ENCODE results near the gene GCFC2. TPM values are rescaled to one million over a fixed set of nuclear protein-coding genes. Genes with fewer than 3 reads are reported as not detected.

Gene GCFC2
- total RNA-seq, 1 donor from 2014 or later: 13.0 TPM

DNA sequence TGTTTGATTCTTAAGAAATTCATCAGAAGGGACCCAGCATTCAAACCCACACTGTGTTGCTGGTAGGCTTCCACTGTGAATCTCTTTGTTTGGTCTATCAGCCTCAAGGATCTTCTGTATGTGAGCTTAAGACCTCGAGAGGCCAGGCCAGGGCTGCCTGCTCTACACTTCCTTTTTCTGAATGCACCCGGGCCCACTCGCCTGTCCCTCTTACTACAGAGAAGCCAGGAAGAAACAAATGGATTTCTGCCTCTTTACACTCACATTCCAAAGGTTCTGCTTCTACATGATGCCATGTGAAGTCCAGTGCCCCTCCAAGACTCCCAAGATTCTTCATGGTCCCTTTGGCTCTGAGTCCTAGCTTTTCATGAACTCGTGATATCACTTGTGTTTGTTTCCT is 89.5 kb downstream of the GCFC2 start:
- TF ChIP-seq, protein P1, sequence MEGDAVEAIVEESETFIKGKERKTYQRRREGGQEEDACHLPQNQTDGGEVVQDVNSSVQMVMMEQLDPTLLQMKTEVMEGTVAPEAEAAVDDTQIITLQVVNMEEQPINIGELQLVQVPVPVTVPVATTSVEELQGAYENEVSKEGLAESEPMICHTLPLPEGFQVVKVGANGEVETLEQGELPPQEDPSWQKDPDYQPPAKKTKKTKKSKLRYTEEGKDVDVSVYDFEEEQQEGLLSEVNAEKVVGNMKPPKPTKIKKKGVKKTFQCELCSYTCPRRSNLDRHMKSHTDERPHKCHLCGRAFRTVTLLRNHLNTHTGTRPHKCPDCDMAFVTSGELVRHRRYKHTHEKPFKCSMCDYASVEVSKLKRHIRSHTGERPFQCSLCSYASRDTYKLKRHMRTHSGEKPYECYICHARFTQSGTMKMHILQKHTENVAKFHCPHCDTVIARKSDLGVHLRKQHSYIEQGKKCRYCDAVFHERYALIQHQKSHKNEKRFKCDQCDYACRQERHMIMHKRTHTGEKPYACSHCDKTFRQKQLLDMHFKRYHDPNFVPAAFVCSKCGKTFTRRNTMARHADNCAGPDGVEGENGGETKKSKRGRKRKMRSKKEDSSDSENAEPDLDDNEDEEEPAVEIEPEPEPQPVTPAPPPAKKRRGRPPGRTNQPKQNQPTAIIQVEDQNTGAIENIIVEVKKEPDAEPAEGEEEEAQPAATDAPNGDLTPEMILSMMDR (IDR thresholded peaks at IDR 0.05; ENCODE audit: unreplicated experiment): no peak
- no peak overlapping the region for H3K4me3 Mint-ChIP-seq (ENCODE audit: unreplicated experiment)
- no peaks in the 10 kb centered on the region for H3K27me3 Mint-ChIP-seq (ENCODE audit: unreplicated experiment)
- H3K36me3 Mint-ChIP-seq (ENCODE audit: low read depth, unreplicated experiment): peaks cover 4% of the 10 kb centered on the region
- H3K27ac Mint-ChIP-seq (ENCODE audit: unreplicated experiment): no peak overlapping the region
- no peaks in the 10 kb centered on the region for H3K9me3 Mint-ChIP-seq (ENCODE audit: unreplicated experiment)
- no peak for DNase-seq (ENCODE audit: low spot score)
- no peaks in the 10 kb centered on the region for H3K4me1 Mint-ChIP-seq (ENCODE audit: unreplicated experiment)

DNA sequence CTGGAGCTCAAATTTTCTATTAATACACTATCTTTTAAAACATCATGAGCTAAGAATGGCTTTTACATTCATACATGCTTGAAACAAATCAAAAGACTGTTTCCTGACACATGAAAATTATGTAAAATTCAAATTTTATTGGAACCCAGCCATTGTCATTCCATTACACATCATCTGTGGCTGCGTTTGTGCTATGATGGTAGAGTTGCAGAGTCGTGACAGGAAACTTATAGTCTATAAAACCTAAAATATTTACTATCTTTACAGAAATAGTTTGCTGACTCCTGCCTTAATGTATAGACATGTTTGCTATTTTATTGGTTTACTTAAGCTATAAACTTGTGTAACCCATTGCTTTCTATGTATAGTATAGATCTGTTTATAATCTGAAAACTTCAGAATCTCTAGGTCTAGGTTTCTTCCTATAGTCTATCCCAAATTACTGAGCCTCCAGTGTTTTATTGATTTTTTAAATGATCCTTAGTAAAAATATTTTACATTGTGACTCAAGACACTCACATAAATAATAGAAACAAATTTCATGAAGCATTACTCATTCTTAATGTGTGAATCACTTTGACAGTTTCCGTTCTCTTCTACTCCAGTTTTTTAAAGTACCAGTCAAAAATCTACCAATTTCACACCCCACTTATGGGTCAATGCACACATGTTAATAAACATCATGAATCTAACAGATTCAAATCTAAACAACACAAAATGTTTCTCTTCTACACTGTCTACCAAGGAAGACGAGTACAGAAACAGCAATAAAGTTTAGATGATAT is 90.6 kb downstream of the GCFC2 start:
- no peaks in the 10 kb centered on the region for H3K27me3 Mint-ChIP-seq (ENCODE audit: unreplicated experiment)
- no peaks in the 10 kb centered on the region for H3K9me3 Mint-ChIP-seq (ENCODE audit: unreplicated experiment)
- no peak overlapping the region for H3K27ac Mint-ChIP-seq (ENCODE audit: unreplicated experiment)
- H3K36me3 Mint-ChIP-seq (ENCODE audit: low read depth, unreplicated experiment): peaks cover 4% of the 10 kb centered on the region
- DNase-seq (ENCODE audit: low spot score): no peak
- H3K4me3 Mint-ChIP-seq (ENCODE audit: unreplicated experiment): no peak overlapping the region
- TF ChIP-seq, protein P1 (IDR thresholded peaks at IDR 0.05; ENCODE audit: unreplicated experiment): no peak
- H3K4me1 Mint-ChIP-seq (ENCODE audit: unreplicated experiment): no peaks in the 10 kb centered on the region

DNA sequence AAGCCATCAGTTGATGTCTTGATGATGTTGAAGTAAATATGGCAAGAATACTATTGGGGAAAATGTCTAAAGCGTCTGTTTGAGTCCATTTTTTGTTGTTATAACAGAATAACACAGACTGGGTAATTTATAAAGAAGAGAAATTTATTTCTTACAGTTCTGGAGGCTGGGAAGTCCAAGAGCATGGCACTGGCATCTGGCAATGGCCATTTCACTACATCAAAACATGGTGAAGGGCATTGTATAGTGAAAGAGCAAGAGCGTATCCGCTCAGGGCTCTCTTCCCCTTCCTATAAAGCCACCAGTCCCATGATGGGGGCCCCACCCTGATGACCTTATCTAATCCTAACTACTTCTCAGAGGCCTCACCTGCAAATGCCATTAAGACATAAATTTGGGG is 93.8 kb downstream of the GCFC2 start:
- Mint-ChIP-seq H3K4me1 (ENCODE audit: unreplicated experiment) (peaks cover 6% of the 10 kb centered on the region), H3K36me3 (ENCODE audit: low read depth, unreplicated experiment) (peaks cover 4% of the 10 kb centered on the region), H3K27ac (ENCODE audit: unreplicated experiment) (no peak overlapping the region), H3K27me3 (ENCODE audit: unreplicated experiment) (peaks cover 1% of the 10 kb centered on the region), H3K9me3 (ENCODE audit: unreplicated experiment) (no peaks in the 10 kb centered on the region), H3K4me3 (ENCODE audit: unreplicated experiment) (no peak overlapping the region)
- TF ChIP-seq, protein P1 (IDR thresholded peaks at IDR 0.05; ENCODE audit: unreplicated experiment): no peak
- no peak for DNase-seq (ENCODE audit: low spot score)

DNA sequence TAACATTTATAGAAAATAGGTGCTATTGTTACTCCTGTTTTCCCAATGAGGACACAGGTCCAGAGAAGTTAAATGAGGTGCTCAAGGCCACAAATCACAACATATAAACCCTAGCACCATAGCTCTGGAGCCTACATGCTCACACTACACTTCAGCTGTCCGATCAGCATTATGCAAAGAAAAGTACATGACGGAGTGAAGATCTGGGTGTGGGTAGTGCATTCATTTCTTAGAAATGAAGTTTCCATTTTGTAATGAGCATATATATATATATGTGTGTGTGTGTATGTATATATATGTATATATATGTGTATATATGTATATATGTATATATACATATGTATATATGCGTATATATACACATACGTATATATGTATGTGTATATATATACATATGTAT is 94.3 kb downstream of the GCFC2 start:
- H3K27me3 Mint-ChIP-seq (ENCODE audit: unreplicated experiment): peaks cover 1% of the 10 kb centered on the region

DNA sequence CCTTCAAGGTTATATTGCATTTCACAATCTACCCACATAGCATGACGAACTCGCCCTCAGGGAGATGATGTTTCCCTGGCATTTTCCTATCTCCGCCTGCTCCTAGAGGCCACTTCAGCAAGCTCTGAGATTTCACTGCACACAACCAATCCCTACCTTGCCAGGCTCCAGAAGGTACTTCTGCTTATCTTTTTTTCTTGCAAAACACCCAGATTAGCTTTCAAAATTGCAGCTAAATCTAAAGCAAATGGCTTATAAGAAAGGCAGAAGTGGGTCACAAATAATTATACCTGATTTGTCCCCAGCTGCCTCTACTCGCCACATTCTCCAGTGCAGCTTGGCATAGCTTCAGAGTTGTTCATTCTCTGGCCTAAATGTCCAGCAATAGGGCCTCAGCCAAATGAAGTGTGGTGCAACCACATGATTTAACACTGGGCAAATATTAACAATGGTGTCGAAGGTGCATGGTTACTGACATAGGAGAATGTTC is 96.5 kb downstream of the GCFC2 start:
- Mint-ChIP-seq H3K36me3 (ENCODE audit: low read depth, unreplicated experiment) (peaks cover 4% of the 10 kb centered on the region), H3K27ac (ENCODE audit: unreplicated experiment) (no peak overlapping the region), H3K4me3 (ENCODE audit: unreplicated experiment) (no peak overlapping the region), H3K9me3 (ENCODE audit: unreplicated experiment) (no peaks in the 10 kb centered on the region), H3K4me1 (ENCODE audit: unreplicated experiment) (peaks cover 6% of the 10 kb centered on the region), H3K27me3 (ENCODE audit: unreplicated experiment) (peaks cover 1% of the 10 kb centered on the region)
- no peak for DNase-seq (ENCODE audit: low spot score)
- TF ChIP-seq, protein P1 (IDR thresholded peaks at IDR 0.05; ENCODE audit: unreplicated experiment): no peak

More for the DNA sequence above, 94.3 kb downstream of the GCFC2 start:
- TF ChIP-seq, protein P1 (IDR thresholded peaks at IDR 0.05; ENCODE audit: unreplicated experiment): no peak
- Mint-ChIP-seq H3K4me3 (ENCODE audit: unreplicated experiment) (no peak overlapping the region), H3K9me3 (ENCODE audit: unreplicated experiment) (no peaks in the 10 kb centered on the region), H3K36me3 (ENCODE audit: low read depth, unreplicated experiment) (peaks cover 4% of the 10 kb centered on the region), H3K4me1 (ENCODE audit: unreplicated experiment) (peaks cover 6% of the 10 kb centered on the region), H3K27ac (ENCODE audit: unreplicated experiment) (no peak overlapping the region)
- DNase-seq (ENCODE audit: low spot score): no peak
